K562 (cell line): ENCODE results near the gene SEC14L1. TPM values are rescaled to one million over a fixed set of nuclear protein-coding genes. Genes with fewer than 3 reads are reported as not detected.

Experiments
- ATAC-seq: fragments of 200-7000 bp; cut with Tn5 transposase; 3 replicates; pipeline ENCODE4 v1.9.1; 2020; ENCODE audit warnings: moderate library complexity
- BruUV-seq: library from RNA; stranded (reverse); fragments of 400-500 nt; replicated peaks from 2 replicates; lab custom pipeline; 2021; lab: Mats Ljungman, UMichigan
- CTCF ChIA-PET: fragments of 300-600 bp; formaldehyde crosslinking; extraction: SDS; loops from one replicate; lab custom pipeline; 2021; ENCODE audit warnings: low intra/inter-chr PET ratio; lab: Yijun Ruan, JAX
- POLR2A ChIA-PET: fragments of 300-600, 350-650 bp; sonication (Branson Sonifier 250); formaldehyde crosslinking; extraction: SDS; loops from one replicate; lab custom pipeline; 2021; ENCODE audit warnings: antibody characterized with exemption, inconsistent platforms; lab: Yijun Ruan, JAX
- DNase-seq, 4 experiments: peaks; one replicate each; pipeline versions ENCODE4 v3.0.0 to v3.0.0-alpha.2; 2011 to 2018; ENCODE audit warnings: low spot score in 3 of 4, mixed read lengths in 3 of 4; ENCODE audit errors: extremely low read depth in 1 of 4
- FAIRE-seq: peaks from 2 replicates; lab custom pipeline; 2011; peaks lifted over from hg19 to GRCh38; lab: Jason Lieb, UNC
- H2AFZ ChIP-seq: 2 replicates; pipeline ENCODE4 v1.6.0; 2011; ENCODE audit warnings: low read depth, low read length, control low read depth, inconsistent platforms
- H3K27ac ChIP-seq: fragments of 200-600 bp; 3 replicates; pipeline ENCODE4 v1.8.0; 2011; ENCODE audit warnings: low read depth, mild to moderate bottlenecking, control low read depth, inconsistent platforms, low read length, moderate library complexity, mixed read lengths; ENCODE audit errors: extremely low read depth
- H3K27me3 ChIP-seq, 2 experiments: fragments of 300-600 bp in 1 of 2; 2 replicates in 1 of 2; 3 replicates in 1 of 2; pipeline versions ENCODE4 v1.6.0 to v1.8.0; 2011; ENCODE audit warnings: inconsistent platforms in 2 of 2, low read length in 2 of 2, mild to moderate bottlenecking in 1 of 2, mixed read lengths in 1 of 2, moderate library complexity in 1 of 2; ENCODE audit not compliant: control insufficient read depth in 2 of 2, insufficient read depth in 2 of 2
- H3K36me3 ChIP-seq: fragments of 300-600 bp; 3 replicates; pipeline ENCODE4 v1.8.0; 2011; ENCODE audit warnings: mild to moderate bottlenecking, low read length, inconsistent platforms; ENCODE audit not compliant: control insufficient read depth, insufficient read depth
- H3K4me1 ChIP-seq, 2 experiments: fragments of 200-600 bp in 1 of 2; replicated peaks in 1 of 2; 2 replicates in 1 of 2; 3 replicates in 1 of 2; pipeline versions ENCODE4 v1.5.1 to v1.8.0; 2011; ENCODE audit warnings: inconsistent platforms in 2 of 2, low read length in 2 of 2, mild to moderate bottlenecking in 1 of 2, mixed read lengths in 1 of 2, moderate library complexity in 1 of 2; ENCODE audit not compliant: control insufficient read depth in 2 of 2, insufficient read depth in 2 of 2
- H3K4me2 ChIP-seq: 2 replicates; pipeline ENCODE4 v1.6.1; 2011; ENCODE audit warnings: low read length, control low read depth, inconsistent platforms, mixed read lengths; ENCODE audit not compliant: insufficient read depth
- H3K4me3 ChIP-seq: fragments of 200-600 bp; sonication (generic), shearing (Covaris generic); 2 replicates; pipeline ENCODE4 v1.5.1; 2016; ENCODE audit warnings: control low read depth, inconsistent platforms
- H3K79me2 ChIP-seq: fragments of 200-600 bp; 3 replicates; pipeline ENCODE4 v1.8.0; 2011; ENCODE audit warnings: low read length, inconsistent platforms; ENCODE audit not compliant: control insufficient read depth, insufficient read depth
- H3K9ac ChIP-seq, 2 experiments: 2 replicates each; pipeline versions ENCODE4 v1.6.0 to v1.6.1; 2011; ENCODE audit warnings: low read depth in 2 of 2, low read length in 2 of 2, control low read depth in 1 of 2, inconsistent platforms in 1 of 2, mild to moderate bottlenecking in 1 of 2, mixed read lengths in 1 of 2; ENCODE audit not compliant: insufficient read depth in 1 of 2
- H3K9me1 ChIP-seq: one replicate; pipeline ENCODE4 v1.6.0; 2011; ENCODE audit warnings: inconsistent platforms, mild to moderate bottlenecking, low read length, moderate library complexity; ENCODE audit not compliant: control insufficient read depth, insufficient read depth
- H3K9me3 ChIP-seq: replicated peaks from 2 replicates; pipeline ENCODE4 v1.5.1; 2011; ENCODE audit warnings: low read depth, low read length, inconsistent platforms; ENCODE audit not compliant: control insufficient read depth, insufficient read depth
- H4K20me1 ChIP-seq: replicated peaks from 2 replicates; pipeline ENCODE4 v1.6.1; 2011; ENCODE audit warnings: low read length, inconsistent platforms, mixed read lengths; ENCODE audit not compliant: control insufficient read depth, insufficient read depth
- EWSR1 ChIP-seq: fragments of 450-650 bp; IDR thresholded peaks from 2 replicates; pipeline ENCODE4 v1.6.1; 2018; ENCODE audit warnings: borderline replicate concordance, mild to moderate bottlenecking, low read depth, moderate library complexity; ENCODE audit not compliant: partially characterized antibody
- HES1 ChIP-seq: fragments of 450-650 bp; IDR thresholded peaks from 2 replicates; pipeline ENCODE4 v1.6.1; 2016; ENCODE audit warnings: low read depth, mild to moderate bottlenecking, moderate library complexity
- KDM1A ChIP-seq, 2 experiments: fragments of 450-650 bp; IDR thresholded peaks; 2 replicates each; pipeline ENCODE4 v1.6.1; 2016; ENCODE audit warnings: mild to moderate bottlenecking in 2 of 2
- KDM5B ChIP-seq: fragments of 200-600 bp; sonication (generic); IDR thresholded peaks from 2 replicates; pipeline ENCODE4 v1.6.1; 2012; ENCODE audit warnings: low read depth, mild to moderate bottlenecking, moderate library complexity, low read length, control low read depth, inconsistent platforms; ENCODE audit not compliant: insufficient replicate concordance
- MAZ ChIP-seq, 2 experiments: fragments of 450-650 bp in 1 of 2; sonication (generic) in 1 of 2; formaldehyde crosslinking; IDR thresholded peaks in 1 of 2; conservative IDR thresholded peaks in 1 of 2; 2 replicates each; pipeline versions ENCODE4 v1.4.0 to v1.5.0; 2020; ENCODE audit warnings: mild to moderate bottlenecking in 1 of 2, missing genetic modification reagents in 1 of 2
- PCBP1 ChIP-seq: fragments of 200-400 bp; formaldehyde crosslinking; IDR thresholded peaks from 2 replicates; pipeline ENCODE4 v1.6.1; 2018; ENCODE audit warnings: mild to moderate bottlenecking, low read depth, low read length; ENCODE audit not compliant: poor library complexity, severe bottlenecking
- POLR2AphosphoS5 ChIP-seq: IDR thresholded peaks from 2 replicates; pipeline ENCODE4 v1.6.1; 2011; ENCODE audit warnings: mild to moderate bottlenecking, low read depth, low read length, moderate library complexity; ENCODE audit not compliant: control insufficient read depth, insufficient read depth
- PRDM10 ChIP-seq: fragments of 450-650 bp; IDR thresholded peaks from 2 replicates; pipeline ENCODE4 v1.6.1; 2018; ENCODE audit not compliant: partially characterized antibody
- RFX1 ChIP-seq: fragments of 450-650 bp; IDR thresholded peaks from 2 replicates; pipeline ENCODE4 v1.6.1; 2016; ENCODE audit warnings: mild to moderate bottlenecking, moderate library complexity
- SAFB ChIP-seq: fragments of 200-400 bp; formaldehyde crosslinking; IDR thresholded peaks from 2 replicates; pipeline ENCODE4 v1.6.1; 2017; ENCODE audit warnings: low read depth, low read length, borderline replicate concordance
- THAP7 ChIP-seq: fragments of 250-450 bp; sonication (Bioruptor Pico); IDR thresholded peaks from 2 replicates; pipeline ENCODE4 v1.5.0; 2021
- ZNF512 ChIP-seq: IDR thresholded peaks from 2 replicates; pipeline ENCODE4 v1.6.1; 2016; ENCODE audit warnings: missing genetic modification characterization, missing compliant biosample characterization
- ZNF830 ChIP-seq: fragments of 250-450 bp; sonication (Bioruptor Pico); IDR thresholded peaks from 2 replicates; pipeline ENCODE4 v1.5.0; 2021; ENCODE audit warnings: mild to moderate bottlenecking
- WGBS: fragments of 100-300 bp; shearing (Covaris generic); methylation state at CpG from one replicate; pipeline ENCODE4 v1.1.6; 2016; ENCODE audit warnings: low coverage, mixed read lengths; ENCODE audit not compliant: insufficient coverage; ENCODE audit errors: missing lambda C conversion rate; 5-methylcytosine and 5-hydroxymethylcytosine counted together
- in situ Hi-C: fragments of 300-500 bp; cut with MboI; formaldehyde crosslinking; loops from 4 replicates; pipeline ENCODE4 v1.15.0; 2018; ENCODE audit warnings: inconsistent platforms, mixed read lengths
- intact Hi-C: fragments of 100-400 bp; cut with micrococcal nuclease; formaldehyde crosslinking; loops from 2 replicates; pipeline ENCODE4 v1.14.2; 2022
- polyA plus RNA-seq, 8 experiments: library from polyadenylated mRNA; depleted of rRNA in 4 of 8; stranded (reverse) in 5 of 8; unstranded in 3 of 8; fragments of >200 nt; fragmentation: Nextera tagmentation in 2 of 8; fragmentation: Illumina TruSeq in 1 of 8; extraction: Ambion mirVana in 2 of 8; extraction: Trizol in 1 of 8; gene quantifications; 2 replicates each; pipeline versions ENCODE4 v1.2.1 to v1.2.3, GENCODE V29; 2011 to 2014; ENCODE audit warnings: inconsistent platforms in 1 of 8, missing spikeins in 1 of 8
- total RNA-seq, 7 experiments: library from RNA; depleted of rRNA in 6 of 7; stranded (reverse); fragments of >200 nt in 6 of 7; fragmentation: Illumina TruSeq in 2 of 7; extraction: Trizol in 2 of 7; gene quantifications; 2 replicates each; pipeline versions ENCODE4 v1.2.1 to v1.2.3, GENCODE V29; 2011 to 2021; ENCODE audit warnings: low replicate concordance in 1 of 7

Gene SEC14L1
- total and polyA plus RNA-seq, 9 of the 15 experiments (the other 6 are each of a cell fraction or from before 2014, with no cell fraction given): 3.1 to 39.7 (median 15.2) TPM

GRCh38 chr17:77142689-77143088, 1.9 kb downstream of the SEC14L1 start (continued):
- TF ChIP-seq SAFB: no peak
- TF ChIP-seq ZNF830 (CRISPR knock-in tag): no peak
- no peak for TF ChIP-seq THAP7 (CRISPR knock-in tag)

GRCh38 chr17:77143306-77143705, 2.5 kb downstream of the SEC14L1 start:
- DNase-seq: no peak
- Histone ChIP-seq H3K9me3 (peaks cover 11% of the 10 kb centered on the region), H3K4me1 (peaks cover 11 to 26% of the 10 kb centered on the region in 2 experiments), H3K27me3 (no peaks in the 10 kb centered on the region), H4K20me1 (no peaks in the 10 kb centered on the region), H3K79me2 (peaks cover 37% of the 10 kb centered on the region), H3K9me1 (no peaks in the 10 kb centered on the region), H2AFZ (no peak overlapping the region), H3K36me3 (peaks cover 43% of the 10 kb centered on the region; the same call in 2 of the 3 replicates), H3K27ac (no peak overlapping the region), H3K9ac (no peak overlapping the region), H3K4me2 (no peak overlapping the region), H3K4me3 (no peak overlapping the region)
- in situ Hi-C loops: no loop called here
- POLR2A ChIA-PET: no interaction called here
- FAIRE-seq: no peak
- ATAC-seq: no peak
- CTCF ChIA-PET: no interaction called here
- no TSS peak for BruUV-seq
- WGBS: 18% methylated on average over 1 of the region's 1 CpG
- intact Hi-C loops: loop anchor here (5.0 kb wide), 1 partner anchor 56 kb away; no protein-coding TSS in a partner anchor
- TF ChIP-seq HES1 (no peak), PRDM10 (no peak), RFX1 (no peak), EWSR1 (no peak), MAZ (CRISPR knock-in tag; conservative IDR thresholded peaks at IDR 0.05 in 1 of 2, IDR thresholded peaks at IDR 0.05 in 1 of 2) (no peak), KDM1A (IDR thresholded peaks at IDR 0.05) (no peak), POLR2AphosphoS5 (no peak), KDM5B (no peak), ZNF512 (no peak), PCBP1 (no peak)
